ENCODE measurements around the gene RBM14. TPM values are rescaled to one million over a fixed set of nuclear protein-coding genes. Genes with fewer than 3 reads are reported as not detected.
A peak's percentile ranks its signal among the peaks of the same experiment; 100 is the strongest.

Gene RBM14
- total RNA-seq, 1 donor from 2014 or later, result 89.2 TPM

DNA sequence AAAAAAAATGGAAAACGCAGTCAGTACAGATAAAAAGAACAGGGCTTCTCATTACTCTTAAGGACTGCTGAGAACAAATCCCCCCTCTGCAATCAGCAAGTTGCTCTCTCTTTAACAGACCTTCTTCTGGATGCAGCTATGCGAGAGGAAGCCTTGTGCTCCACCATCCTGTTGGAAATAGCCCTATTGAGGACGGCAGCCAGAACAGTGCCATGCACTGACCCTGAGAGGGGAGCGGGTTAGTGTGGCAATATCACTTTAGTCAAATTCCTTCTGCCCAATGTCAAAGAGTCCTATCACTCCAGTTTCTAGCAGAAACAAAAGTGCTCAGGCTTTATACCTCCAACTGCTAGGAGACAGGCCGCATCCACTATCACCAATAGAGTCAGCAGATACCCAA, 54.4 kb downstream of the RBM14 start:
- H3K36me3 Mint-ChIP-seq (ENCODE audit: unreplicated experiment), result no peaks in the 10 kb centered on the region
- H3K4me1 Mint-ChIP-seq (ENCODE audit: low read depth, unreplicated experiment), result peaks cover 10% of the 10 kb centered on the region
- no peak overlapping the region for H3K4me3 Mint-ChIP-seq (ENCODE audit: unreplicated experiment)
- H3K27me3 Mint-ChIP-seq (ENCODE audit: unreplicated experiment), result peaks cover 2% of the 10 kb centered on the region
- peaks cover 2% of the 10 kb centered on the region for H3K9me3 Mint-ChIP-seq (ENCODE audit: unreplicated experiment)
- no peak for TF ChIP-seq CTCF (IDR thresholded peaks at IDR 0.05; ENCODE audit: partially characterized antibody, unreplicated experiment)
- no peak for DNase-seq
- no peak overlapping the region for H3K27ac Mint-ChIP-seq (ENCODE audit: unreplicated experiment)

GRCh38 chr11:66674964-66675602, 58.7 kb downstream of the RBM14 start:
- no peak for TF ChIP-seq CTCF (IDR thresholded peaks at IDR 0.05; ENCODE audit: partially characterized antibody, unreplicated experiment)

GRCh38 chr11:66676282-66676919, 60.0 kb downstream of the RBM14 start:
- DNase-seq, result no peak
- peaks cover 12% of the 10 kb centered on the region for H3K9me3 Mint-ChIP-seq (ENCODE audit: unreplicated experiment)

More at GRCh38 chr11:66674964-66675602, 58.7 kb downstream of the RBM14 start:
- Mint-ChIP-seq H3K27me3 (ENCODE audit: unreplicated experiment) (peaks cover 13% of the 10 kb centered on the region), H3K4me3 (ENCODE audit: unreplicated experiment) (peak overlapping the region; percentile 72), H3K4me1 (ENCODE audit: low read depth, unreplicated experiment) (peaks cover 15% of the 10 kb centered on the region), H3K27ac (ENCODE audit: unreplicated experiment) (no peak overlapping the region), H3K36me3 (ENCODE audit: unreplicated experiment) (no peaks in the 10 kb centered on the region), H3K9me3 (ENCODE audit: unreplicated experiment) (peaks cover 8% of the 10 kb centered on the region)
- no peak for DNase-seq

More at GRCh38 chr11:66676282-66676919, 60.0 kb downstream of the RBM14 start:
- no peaks in the 10 kb centered on the region for H3K36me3 Mint-ChIP-seq (ENCODE audit: unreplicated experiment)
- no peak for TF ChIP-seq CTCF (IDR thresholded peaks at IDR 0.05; ENCODE audit: partially characterized antibody, unreplicated experiment)
- peak overlapping the region; percentile 35 for H3K27ac Mint-ChIP-seq (ENCODE audit: unreplicated experiment)
- peaks cover 11% of the 10 kb centered on the region for H3K27me3 Mint-ChIP-seq (ENCODE audit: unreplicated experiment)
- peak overlapping the region; percentile 98 for H3K4me3 Mint-ChIP-seq (ENCODE audit: unreplicated experiment)
- H3K4me1 Mint-ChIP-seq (ENCODE audit: low read depth, unreplicated experiment), result peaks cover 15% of the 10 kb centered on the region

Other genes starting within 250 kb of the RBM14 start
- 2.8 TPM for gene SLC29A2, start 244.9 kb upstream of the RBM14 start, total RNA-seq (ENCODE audit: unreplicated experiment)
- gene NPAS4, start 195.6 kb upstream of the RBM14 start, total RNA-seq (ENCODE audit: unreplicated experiment), result 0.78 TPM
- gene MRPL11, start 177.8 kb upstream of the RBM14 start, total RNA-seq (ENCODE audit: unreplicated experiment), result 27.5 TPM
- 7.7 TPM for gene PELI3, start 149.7 kb upstream of the RBM14 start, total RNA-seq (ENCODE audit: unreplicated experiment)
- gene DPP3, start 136.2 kb upstream of the RBM14 start, total RNA-seq (ENCODE audit: unreplicated experiment), result 72.0 TPM
- 37.3 TPM for gene BBS1, start 106.0 kb upstream of the RBM14 start, total RNA-seq (ENCODE audit: unreplicated experiment)
- gene ZDHHC24, start 70.6 kb upstream of the RBM14 start, total RNA-seq (ENCODE audit: unreplicated experiment), result 11.5 TPM
- gene ACTN3, start 69.7 kb upstream of the RBM14 start, total RNA-seq (ENCODE audit: unreplicated experiment), result 2.0 TPM
- gene CTSF, start 48.0 kb upstream of the RBM14 start, total RNA-seq (ENCODE audit: unreplicated experiment), result 31.1 TPM
- gene CCDC87, start 23.6 kb upstream of the RBM14 start, total RNA-seq (ENCODE audit: unreplicated experiment), result 0.51 TPM
- gene CCS, start 23.4 kb upstream of the RBM14 start, total RNA-seq (ENCODE audit: unreplicated experiment), result 65.1 TPM
- 244 TPM for gene RBM4, start 22.1 kb downstream of the RBM14 start, total RNA-seq (ENCODE audit: unreplicated experiment)
- 61.2 TPM for gene RBM4B, start 61.3 kb downstream of the RBM14 start, total RNA-seq (ENCODE audit: unreplicated experiment)
- gene SPTBN2, start 112.6 kb downstream of the RBM14 start, total RNA-seq (ENCODE audit: unreplicated experiment), result 371 TPM
- 30.6 TPM for gene RCE1, start 226.8 kb downstream of the RBM14 start, total RNA-seq (ENCODE audit: unreplicated experiment)
- gene LRFN4, start 240.4 kb downstream of the RBM14 start, total RNA-seq (ENCODE audit: unreplicated experiment), result 67.1 TPM